C4-2B (cell line): ENCODE results near the gene GRK3.
"Not testable (repeated sequence)": the region's sequence is repeated elsewhere in the genome, so short reads cannot be mapped to it uniquely, and the experiment has no call there.

Experiments
- CTCF ChIP-seq: fragments of 450-650 bp; conservative IDR thresholded peaks from 2 replicates; pipeline ENCODE4 v1.5.1; 2017; ENCODE audit warnings: mild to moderate bottlenecking
- ZFX ChIP-seq: fragments of 450-650 bp; IDR thresholded peaks from 2 replicates; pipeline ENCODE4 v1.6.1; 2017

DNA sequence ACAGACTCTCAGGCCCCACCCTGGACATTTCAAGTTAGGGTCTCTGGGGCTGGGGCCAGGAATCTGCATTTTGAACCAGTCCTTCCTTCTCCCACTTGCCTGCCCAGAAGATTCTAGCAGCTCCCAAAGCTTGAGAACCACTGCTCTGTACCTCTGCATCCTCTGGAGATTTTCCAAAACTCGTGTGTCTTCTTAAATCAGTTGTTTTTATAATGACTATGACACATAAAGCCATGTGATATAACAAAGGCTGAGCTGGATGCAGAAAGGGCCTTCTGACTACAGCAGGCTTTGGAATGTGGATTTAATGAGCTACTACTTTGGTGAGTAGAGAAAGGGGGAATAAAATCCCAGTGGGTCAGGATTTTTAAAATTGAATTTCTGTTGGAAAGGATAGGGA is 37.5 kb upstream of the GRK3 start:
- not testable (repeated sequence) for TF ChIP-seq CTCF, ZFX
